Chondrocyte (in vitro differentiated cells): ENCODE measurements around the gene OFD1. TPM values are rescaled to one million over a fixed set of nuclear protein-coding genes. Genes with fewer than 3 reads are reported as not detected.

ENCODE experiments used
- DNase-seq: peaks from one replicate; pipeline ENCODE4 v3.0.0; 2021; ENCODE audit warnings: mixed read lengths, low spot score
- H3K27ac Mint-ChIP-seq: one replicate; pipeline ENCODE4 v1.8.0; 2021; ENCODE audit warnings: mild to moderate bottlenecking, moderate library complexity, mixed read lengths; ENCODE audit not compliant: unreplicated experiment
- H3K27me3 Mint-ChIP-seq: 2 replicates; pipeline ENCODE4 v1.8.0; 2021; ENCODE audit warnings: low read depth, mixed read lengths
- H3K36me3 Mint-ChIP-seq: 2 replicates; pipeline ENCODE4 v1.8.0; 2021; ENCODE audit warnings: low read depth, mixed read lengths
- H3K4me1 Mint-ChIP-seq: 2 replicates; pipeline ENCODE4 v1.8.0; 2021; ENCODE audit warnings: low read depth, mild to moderate bottlenecking, mixed read lengths
- H3K4me3 Mint-ChIP-seq: one replicate; pipeline ENCODE4 v1.8.0; 2021; ENCODE audit warnings: mild to moderate bottlenecking, moderate library complexity, mixed read lengths; ENCODE audit not compliant: unreplicated experiment
- H3K9me3 Mint-ChIP-seq: 2 replicates; pipeline ENCODE4 v1.8.0; 2021; ENCODE audit warnings: low read depth, mixed read lengths
- long read RNA-seq: library from polyadenylated mRNA; stranded (forward); transcript quantifications from one replicate; pipeline ENCODE4 v2.0.0, GENCODE V29; 2021
- total RNA-seq: library from RNA; stranded (reverse); gene quantifications from 3 replicates; pipeline ENCODE4 v1.2.1, GENCODE V29; 2021
- TF ChIP-seq, protein P1 (sequence below): fragments of 200-600 bp; sonication (generic); IDR thresholded peaks from 2 replicates; pipeline ENCODE4 v1.5.0; 2021; ENCODE audit warnings: antibody characterized with exemption, mild to moderate bottlenecking, moderate library complexity

Gene OFD1
- 17.8 to 19.4 TPM (median 18.1 TPM) in 3 replicates for total RNA-seq
- long read RNA-seq, transcript OFD1-201 (23 exons, 3,611 nt), result minor isoform, 7 of 36 reads
- long read RNA-seq, transcript OFD1-202 (22 exons, 3,296 nt), result major isoform, 10 of 36 reads
- long read RNA-seq, partial matches to known transcripts, result 1 of 36 reads
- long read RNA-seq, other reads (novel, unspliced or antisense), result 18 of 36 reads

GRCh38 chrX:13734278-13735172, at the start of gene OFD1, which contains the start of gene TRAPPC2:
Gene OFD1 (plus strand): TSS chrX:13734748. CDS start chrX:13735072, 324 bp downstream.
Gene TRAPPC2 (minus strand): TSS chrX:13734620. CDS start chrX:13719963, 14,657 bp downstream.
- Mint-ChIP-seq H3K36me3 (peaks cover 4% of the 10 kb centered on the region), H3K9me3 (peaks cover 8% of the 10 kb centered on the region), H3K4me3 (peak within 1 kb of the TSS; percentile 77), H3K27me3 (no peaks in the 10 kb centered on the region), H3K4me1 (peaks cover 24% of the 10 kb centered on the region), H3K27ac (peak within 1 kb of the TSS; percentile 92)
- DNase-seq, result peak; percentile 92
- TF ChIP-seq, protein P1, sequence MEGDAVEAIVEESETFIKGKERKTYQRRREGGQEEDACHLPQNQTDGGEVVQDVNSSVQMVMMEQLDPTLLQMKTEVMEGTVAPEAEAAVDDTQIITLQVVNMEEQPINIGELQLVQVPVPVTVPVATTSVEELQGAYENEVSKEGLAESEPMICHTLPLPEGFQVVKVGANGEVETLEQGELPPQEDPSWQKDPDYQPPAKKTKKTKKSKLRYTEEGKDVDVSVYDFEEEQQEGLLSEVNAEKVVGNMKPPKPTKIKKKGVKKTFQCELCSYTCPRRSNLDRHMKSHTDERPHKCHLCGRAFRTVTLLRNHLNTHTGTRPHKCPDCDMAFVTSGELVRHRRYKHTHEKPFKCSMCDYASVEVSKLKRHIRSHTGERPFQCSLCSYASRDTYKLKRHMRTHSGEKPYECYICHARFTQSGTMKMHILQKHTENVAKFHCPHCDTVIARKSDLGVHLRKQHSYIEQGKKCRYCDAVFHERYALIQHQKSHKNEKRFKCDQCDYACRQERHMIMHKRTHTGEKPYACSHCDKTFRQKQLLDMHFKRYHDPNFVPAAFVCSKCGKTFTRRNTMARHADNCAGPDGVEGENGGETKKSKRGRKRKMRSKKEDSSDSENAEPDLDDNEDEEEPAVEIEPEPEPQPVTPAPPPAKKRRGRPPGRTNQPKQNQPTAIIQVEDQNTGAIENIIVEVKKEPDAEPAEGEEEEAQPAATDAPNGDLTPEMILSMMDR, result peak; percentile 14

GRCh38 chrX:13685126-13685763, 49.3 kb upstream of the OFD1 start:
- TF ChIP-seq, protein P1, result no peak
- Mint-ChIP-seq H3K9me3 (peaks cover 7% of the 10 kb centered on the region), H3K27ac (no peak overlapping the region), H3K4me1 (peaks cover 17% of the 10 kb centered on the region), H3K27me3 (no peaks in the 10 kb centered on the region), H3K36me3 (no peaks in the 10 kb centered on the region), H3K4me3 (no peak overlapping the region)
- DNase-seq, result no peak

GRCh38 chrX:13687203-13687602, 47.3 kb upstream of the OFD1 start:
- Mint-ChIP-seq H3K4me3 (no peak overlapping the region), H3K36me3 (no peaks in the 10 kb centered on the region), H3K4me1 (peaks cover 30% of the 10 kb centered on the region), H3K27me3 (no peaks in the 10 kb centered on the region), H3K27ac (no peak overlapping the region), H3K9me3 (peaks cover 5% of the 10 kb centered on the region)
- TF ChIP-seq, protein P1, result no peak
- DNase-seq, result no peak

DNA sequence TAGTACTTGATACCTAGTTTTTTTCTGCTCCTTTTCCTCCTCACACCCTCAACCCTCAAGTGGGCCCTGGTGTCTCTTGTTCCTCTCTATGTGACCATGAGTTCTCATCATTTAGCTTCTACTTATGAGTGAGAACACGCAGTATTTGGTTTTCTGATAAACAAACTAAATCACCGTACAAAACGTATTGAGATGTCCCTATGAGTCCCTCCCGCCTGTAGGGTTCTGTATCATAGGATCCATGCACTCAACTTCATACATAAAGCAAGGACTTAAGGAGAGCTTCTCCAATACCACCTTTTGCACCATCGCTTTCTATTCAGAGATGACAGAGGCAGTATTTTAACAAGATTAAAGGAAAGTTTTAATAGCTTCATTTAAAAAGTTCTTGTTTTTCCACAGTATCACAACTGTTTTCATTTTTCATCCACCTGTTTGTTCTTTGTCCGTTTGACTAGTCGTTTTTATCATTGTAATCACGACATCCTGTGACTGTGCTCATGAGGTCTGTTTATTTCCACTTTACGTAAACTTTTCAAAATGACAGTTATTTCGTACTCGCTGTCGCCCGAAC, 46.1 kb upstream of the OFD1 start:
- H3K27ac Mint-ChIP-seq, result peak overlapping the region; percentile 87
- no peaks in the 10 kb centered on the region for H3K36me3 Mint-ChIP-seq
- H3K9me3 Mint-ChIP-seq, result peaks cover 5% of the 10 kb centered on the region
- no peaks in the 10 kb centered on the region for H3K27me3 Mint-ChIP-seq
- H3K4me1 Mint-ChIP-seq, result peaks cover 42% of the 10 kb centered on the region
- peak overlapping the region; percentile 73 for H3K4me3 Mint-ChIP-seq
- DNase-seq, result no peak
- TF ChIP-seq, protein P1, result no peak
